Neural progenitor cell (in vitro differentiated cells): ENCODE measurements around the gene TBXAS1. TPM values are rescaled to one million over a fixed set of nuclear protein-coding genes. Genes with fewer than 3 reads are reported as not detected.

Experiments
- DNase-seq: peaks from one replicate; pipeline ENCODE4 v3.0.0-alpha.2; 2016; ENCODE audit warnings: low spot score
- H2AFZ ChIP-seq: fragments of 200-600 bp; sonication (generic); replicated peaks from 2 replicates; pipeline ENCODE4 v1.6.1; 2016; ENCODE audit warnings: antibody characterized with exemption
- H3F3A ChIP-seq: fragments of 200-600 bp; sonication (generic); 2 replicates; pipeline ENCODE4 v1.6.1; 2016; ENCODE audit warnings: antibody characterized with exemption, low read depth
- H3K27ac ChIP-seq: fragments of 200-600 bp; sonication (generic); 2 replicates; pipeline ENCODE4 v1.5.1; 2016; ENCODE audit warnings: mild to moderate bottlenecking
- H3K27me3 ChIP-seq: fragments of 200-600 bp; sonication (generic); 2 replicates; pipeline ENCODE4 v1.6.1; 2016; ENCODE audit warnings: mild to moderate bottlenecking, moderate library complexity
- H3K36me3 ChIP-seq: fragments of 200-600 bp; sonication (generic); 2 replicates; pipeline ENCODE4 v1.5.1; 2016
- H3K4me1 ChIP-seq: fragments of 200-600 bp; sonication (generic); 2 replicates; pipeline ENCODE4 v1.6.1; 2016; ENCODE audit warnings: mixed run types
- H3K4me2 ChIP-seq: fragments of 200-600 bp; sonication (generic); 2 replicates; pipeline ENCODE4 v1.6.1; 2016
- H3K4me3 ChIP-seq: fragments of 200-600 bp; sonication (generic); 2 replicates; pipeline ENCODE4 v1.5.1; 2016
- H3K79me2 ChIP-seq: fragments of 200-600 bp; sonication (generic); 2 replicates; pipeline ENCODE4 v1.6.1; 2016; ENCODE audit warnings: low read depth
- H3K9ac ChIP-seq: fragments of 200-600 bp; sonication (generic); 2 replicates; pipeline ENCODE4 v1.6.1; 2016
- H3K9me3 ChIP-seq: fragments of 200-600 bp; sonication (generic); 2 replicates; pipeline ENCODE4 v1.5.1; 2016; ENCODE audit warnings: low read depth
- H4K20me1 ChIP-seq: fragments of 200-600 bp; sonication (generic); 2 replicates; pipeline ENCODE4 v1.6.1; 2016; ENCODE audit warnings: low read depth
- H3K27ac Mint-ChIP-seq: 3 replicates; pipeline ENCODE4 v1.8.0; 2021; ENCODE audit warnings: mixed read lengths
- H3K27me3 Mint-ChIP-seq: 2 replicates; pipeline ENCODE4 v1.8.0; 2022; ENCODE audit warnings: low read depth, mild to moderate bottlenecking, inconsistent platforms, moderate library complexity, mixed read lengths; ENCODE audit not compliant: insufficient read depth
- H3K36me3 Mint-ChIP-seq: 3 replicates; pipeline ENCODE4 v1.8.0; 2021; ENCODE audit warnings: mixed read lengths
- H3K4me1 Mint-ChIP-seq: 3 replicates; pipeline ENCODE4 v1.8.0; 2021; ENCODE audit warnings: mixed read lengths
- H3K4me3 Mint-ChIP-seq: 3 replicates; pipeline ENCODE4 v1.8.0; 2021; ENCODE audit warnings: mild to moderate bottlenecking, moderate library complexity, mixed read lengths
- H3K9me3 Mint-ChIP-seq: 3 replicates; pipeline ENCODE4 v1.8.0; 2020; ENCODE audit warnings: mixed read lengths
- EZH2 ChIP-seq: fragments of 200-600 bp; sonication (generic); IDR thresholded peaks from 2 replicates; pipeline ENCODE4 v1.6.1; 2017; ENCODE audit warnings: antibody characterized with exemption, mild to moderate bottlenecking, moderate library complexity
- EZH2phosphoT487 ChIP-seq: fragments of 200-600 bp; sonication (generic); IDR thresholded peaks from 2 replicates; pipeline ENCODE4 v1.6.1; 2017; ENCODE audit warnings: antibody characterized with exemption
- total RNA-seq: library from RNA; depleted of rRNA; stranded (reverse); fragments of >200 nt; gene quantifications from 2 replicates; pipeline ENCODE4 v1.2.3, GENCODE V29; 2015; ENCODE audit warnings: low replicate concordance
- TF ChIP-seq, protein P1 (sequence below): fragments of 200-600 bp; sonication (generic); IDR thresholded peaks from 2 replicates; pipeline ENCODE4 v1.5.1; 2017; ENCODE audit warnings: antibody characterized with exemption, mild to moderate bottlenecking

Gene TBXAS1
- total RNA-seq, 1 donor from 2014 or later, result not detected

- no peaks in the 10 kb centered on the region for H3K27me3 ChIP-seq
- H3K4me1 ChIP-seq, result no peaks in the 10 kb centered on the region
- no peak overlapping the region for H3K27ac ChIP-seq
- Mint-ChIP-seq H3K9me3 (peaks cover 4% of the 10 kb centered on the region), H3K27ac (no peak overlapping the region), H3K4me3 (no peak overlapping the region), H3K36me3 (no peaks in the 10 kb centered on the region), H3K4me1 (peaks cover 11% of the 10 kb centered on the region), H3K27me3 (peaks cover 4% of the 10 kb centered on the region)
- H3K36me3 ChIP-seq, result no peaks in the 10 kb centered on the region
- H3K9ac ChIP-seq, result no peak overlapping the region
- H3K79me2 ChIP-seq, result no peaks in the 10 kb centered on the region
- H4K20me1 ChIP-seq, result no peaks in the 10 kb centered on the region
- no peak overlapping the region for H3K4me3 ChIP-seq
- H2AFZ ChIP-seq, result no peak overlapping the region
- TF ChIP-seq, protein P1, sequence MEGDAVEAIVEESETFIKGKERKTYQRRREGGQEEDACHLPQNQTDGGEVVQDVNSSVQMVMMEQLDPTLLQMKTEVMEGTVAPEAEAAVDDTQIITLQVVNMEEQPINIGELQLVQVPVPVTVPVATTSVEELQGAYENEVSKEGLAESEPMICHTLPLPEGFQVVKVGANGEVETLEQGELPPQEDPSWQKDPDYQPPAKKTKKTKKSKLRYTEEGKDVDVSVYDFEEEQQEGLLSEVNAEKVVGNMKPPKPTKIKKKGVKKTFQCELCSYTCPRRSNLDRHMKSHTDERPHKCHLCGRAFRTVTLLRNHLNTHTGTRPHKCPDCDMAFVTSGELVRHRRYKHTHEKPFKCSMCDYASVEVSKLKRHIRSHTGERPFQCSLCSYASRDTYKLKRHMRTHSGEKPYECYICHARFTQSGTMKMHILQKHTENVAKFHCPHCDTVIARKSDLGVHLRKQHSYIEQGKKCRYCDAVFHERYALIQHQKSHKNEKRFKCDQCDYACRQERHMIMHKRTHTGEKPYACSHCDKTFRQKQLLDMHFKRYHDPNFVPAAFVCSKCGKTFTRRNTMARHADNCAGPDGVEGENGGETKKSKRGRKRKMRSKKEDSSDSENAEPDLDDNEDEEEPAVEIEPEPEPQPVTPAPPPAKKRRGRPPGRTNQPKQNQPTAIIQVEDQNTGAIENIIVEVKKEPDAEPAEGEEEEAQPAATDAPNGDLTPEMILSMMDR, result no peak
- TF ChIP-seq EZH2phosphoT487, result no peak
- TF ChIP-seq EZH2, result no peak
- DNase-seq, result no peak
- no peak overlapping the region for H3K4me2 ChIP-seq
- H3K9me3 ChIP-seq, result no peaks in the 10 kb centered on the region
- no peaks in the 10 kb centered on the region for H3F3A ChIP-seq
These were observed 117.5 kb downstream of the TBXAS1 start for GRCh38 chr7:139946533-139946932.

GRCh38 chr7:139947021-139947420, 118.0 kb downstream of the TBXAS1 start:
- TF ChIP-seq EZH2phosphoT487, result no peak
- TF ChIP-seq, protein P1, result no peak
- Histone ChIP-seq H3K36me3 (no peaks in the 10 kb centered on the region), H4K20me1 (no peaks in the 10 kb centered on the region), H3K9ac (no peak overlapping the region), H3K9me3 (no peaks in the 10 kb centered on the region), H3K79me2 (no peaks in the 10 kb centered on the region), H3K4me3 (no peak overlapping the region), H3K27me3 (no peaks in the 10 kb centered on the region), H3F3A (no peaks in the 10 kb centered on the region), H3K4me1 (no peaks in the 10 kb centered on the region), H2AFZ (no peak overlapping the region), H3K4me2 (no peak overlapping the region), H3K27ac (no peak overlapping the region)
- Mint-ChIP-seq H3K4me1 (peaks cover 11% of the 10 kb centered on the region), H3K36me3 (no peaks in the 10 kb centered on the region), H3K4me3 (no peak overlapping the region), H3K27me3 (peaks cover 4% of the 10 kb centered on the region), H3K27ac (no peak overlapping the region), H3K9me3 (peaks cover 4% of the 10 kb centered on the region)
- no peak for DNase-seq

- no peak overlapping the region for H3K4me3 ChIP-seq
- Mint-ChIP-seq H3K36me3 (no peaks in the 10 kb centered on the region), H3K4me1 (peaks cover 7% of the 10 kb centered on the region), H3K9me3 (peaks cover 4% of the 10 kb centered on the region), H3K4me3 (no peak overlapping the region), H3K27ac (no peak overlapping the region), H3K27me3 (peaks cover 4% of the 10 kb centered on the region)
- H3K27ac ChIP-seq, result no peak overlapping the region
- no peaks in the 10 kb centered on the region for H3K4me1 ChIP-seq
- no peak overlapping the region for H3K4me2 ChIP-seq
- no peaks in the 10 kb centered on the region for H3K27me3 ChIP-seq
- H2AFZ ChIP-seq, result no peak overlapping the region
- H3K36me3 ChIP-seq, result no peaks in the 10 kb centered on the region
- no peaks in the 10 kb centered on the region for H3F3A ChIP-seq
- H4K20me1 ChIP-seq, result no peaks in the 10 kb centered on the region
- TF ChIP-seq, protein P1, result no peak
- TF ChIP-seq EZH2 (no peak), EZH2phosphoT487 (no peak)
- H3K9ac ChIP-seq, result no peak overlapping the region
- H3K9me3 ChIP-seq, result no peaks in the 10 kb centered on the region
- DNase-seq, result no peak
- H3K79me2 ChIP-seq, result no peaks in the 10 kb centered on the region
These were observed 119.1 kb downstream of the TBXAS1 start for GRCh38 chr7:139948167-139948566.
